Right lobe of liver (tissue), 4 donors: Measurements from ENCODE around the gene TSNAXIP1.

Experiments used
- POLR2A ChIP-seq: fragments of 450-650 bp; IDR thresholded peaks from one replicate; pipeline ENCODE4 v1.6.1; 2017; ENCODE audit warnings: antibody characterized with exemption, mild to moderate bottlenecking
- TF ChIP-seq, protein P1 (sequence below), 4 donors: fragments of 200-600 bp in 3 of 4; fragments of 450-650 bp in 1 of 4; IDR thresholded peaks; one replicate each; pipeline versions ENCODE4 v1.5.1 to v1.8.0; 2016 to 2022; ENCODE audit warnings: antibody characterized with exemption in 4 of 4, mild to moderate bottlenecking in 2 of 4
- donor health status: DM: no; HTN: no; CAD: no.
- donor health status: DM: no; HTN: no; CAD: no.
- donor health status: DM: no; HTN: yes; CAD: no.

DNA sequence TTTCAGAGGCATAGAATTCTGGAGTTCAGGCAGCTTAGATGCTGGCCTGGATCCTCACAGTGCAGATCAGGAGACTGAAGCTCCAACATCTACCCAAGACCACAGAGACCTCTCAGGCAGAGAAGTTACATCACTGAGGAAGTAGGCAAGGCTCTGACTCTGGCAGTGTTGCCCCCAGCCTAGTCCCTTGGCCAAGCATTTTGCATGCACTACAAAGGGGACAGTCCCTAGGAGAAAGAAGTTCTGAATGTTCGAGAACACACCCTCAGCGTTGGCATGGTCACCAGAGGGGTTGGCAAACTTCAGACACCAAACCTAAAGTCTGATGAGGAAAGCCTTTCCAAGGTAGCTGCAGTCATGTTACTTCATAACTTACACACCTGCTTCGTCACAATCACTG lies 2.8 kb upstream of the TSNAXIP1 start:
- TF ChIP-seq POLR2A = no peak
- TF ChIP-seq, protein P1, sequence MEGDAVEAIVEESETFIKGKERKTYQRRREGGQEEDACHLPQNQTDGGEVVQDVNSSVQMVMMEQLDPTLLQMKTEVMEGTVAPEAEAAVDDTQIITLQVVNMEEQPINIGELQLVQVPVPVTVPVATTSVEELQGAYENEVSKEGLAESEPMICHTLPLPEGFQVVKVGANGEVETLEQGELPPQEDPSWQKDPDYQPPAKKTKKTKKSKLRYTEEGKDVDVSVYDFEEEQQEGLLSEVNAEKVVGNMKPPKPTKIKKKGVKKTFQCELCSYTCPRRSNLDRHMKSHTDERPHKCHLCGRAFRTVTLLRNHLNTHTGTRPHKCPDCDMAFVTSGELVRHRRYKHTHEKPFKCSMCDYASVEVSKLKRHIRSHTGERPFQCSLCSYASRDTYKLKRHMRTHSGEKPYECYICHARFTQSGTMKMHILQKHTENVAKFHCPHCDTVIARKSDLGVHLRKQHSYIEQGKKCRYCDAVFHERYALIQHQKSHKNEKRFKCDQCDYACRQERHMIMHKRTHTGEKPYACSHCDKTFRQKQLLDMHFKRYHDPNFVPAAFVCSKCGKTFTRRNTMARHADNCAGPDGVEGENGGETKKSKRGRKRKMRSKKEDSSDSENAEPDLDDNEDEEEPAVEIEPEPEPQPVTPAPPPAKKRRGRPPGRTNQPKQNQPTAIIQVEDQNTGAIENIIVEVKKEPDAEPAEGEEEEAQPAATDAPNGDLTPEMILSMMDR (IDR thresholded peaks at IDR 0.05) = no peak
